ENCODE measurements around the gene FLVCR2. TPM values are rescaled to one million over a fixed set of nuclear protein-coding genes. Genes with fewer than 3 reads are reported as not detected.

FLVCR2 gene
- total and polyA plus RNA-seq, 2 of the 13 experiments (the other 11 are each of a cell fraction or from before 2014, with no cell fraction given), result 9.9 to 10.5 TPM

GRCh38 chr14:75577729-75578101 is 705 bp upstream of the FLVCR2 start (continued):
- TF ChIP-seq FOXA1 (IDR thresholded peaks at IDR 0.05), result no peak
- no peak for TF ChIP-seq FOXA1 (CRISPR knock-in tag; IDR thresholded peaks at IDR 0.05)
- TF ChIP-seq BRF2 (CRISPR knock-in tag; IDR thresholded peaks at IDR 0.05), result 0 out of 2 replicates have a peak, but pooled peaks have one; percentile 39
- TF ChIP-seq RFXAP (CRISPR knock-in tag; IDR thresholded peaks at IDR 0.05; ENCODE audit: borderline replicate concordance), result no peak
- no peak for TF ChIP-seq PBX2 (CRISPR knock-in tag; IDR thresholded peaks at IDR 0.05)
- no peak for TF ChIP-seq HNF1B (CRISPR knock-in tag; IDR thresholded peaks at IDR 0.05)
- TF ChIP-seq HNF4A (CRISPR knock-in tag; IDR thresholded peaks at IDR 0.05), result peak; percentile 75
- TF ChIP-seq ATF1 (CRISPR knock-in tag; IDR thresholded peaks at IDR 0.05), result no peak
- TF ChIP-seq ELK4 (CRISPR knock-in tag; IDR thresholded peaks at IDR 0.05; ENCODE audit: borderline replicate concordance), result no peak
- TF ChIP-seq BATF2 (CRISPR knock-in tag; IDR thresholded peaks at IDR 0.05), result no peak
- no peak for TF ChIP-seq ZBTB46 (CRISPR knock-in tag; IDR thresholded peaks at IDR 0.05; ENCODE audit: borderline replicate concordance)
- TF ChIP-seq ZNF142 (CRISPR knock-in tag; IDR thresholded peaks at IDR 0.05), result no peak
- no peak for TF ChIP-seq ZNF260 (CRISPR knock-in tag; IDR thresholded peaks at IDR 0.05; ENCODE audit: borderline replicate concordance, low read depth)
- TF ChIP-seq FOXK1 (CRISPR knock-in tag; IDR thresholded peaks at IDR 0.05; ENCODE audit: borderline replicate concordance, low read depth), result peak; percentile 31; the same call in 1 of the 2 replicates
- TF ChIP-seq DNMT3B (CRISPR knock-in tag; conservative IDR thresholded peaks at IDR 0.05), result no peak
- TF ChIP-seq HES4 (CRISPR knock-in tag; IDR thresholded peaks at IDR 0.05; ENCODE audit: borderline replicate concordance), result no peak
- TF ChIP-seq KLF15 (CRISPR knock-in tag; IDR thresholded peaks at IDR 0.05; ENCODE audit: borderline replicate concordance), result no peak

Data from HepG2 (cell line).